ENCODE data around the gene MOSPD3. TPM values are rescaled to one million over a fixed set of nuclear protein-coding genes. Genes with fewer than 3 reads are reported as not detected.

MOSPD3 gene
- total and polyA plus RNA-seq, 8 donors, result 4.0 to 30.7 (median 20.4) TPM; not detected in 1

DNA sequence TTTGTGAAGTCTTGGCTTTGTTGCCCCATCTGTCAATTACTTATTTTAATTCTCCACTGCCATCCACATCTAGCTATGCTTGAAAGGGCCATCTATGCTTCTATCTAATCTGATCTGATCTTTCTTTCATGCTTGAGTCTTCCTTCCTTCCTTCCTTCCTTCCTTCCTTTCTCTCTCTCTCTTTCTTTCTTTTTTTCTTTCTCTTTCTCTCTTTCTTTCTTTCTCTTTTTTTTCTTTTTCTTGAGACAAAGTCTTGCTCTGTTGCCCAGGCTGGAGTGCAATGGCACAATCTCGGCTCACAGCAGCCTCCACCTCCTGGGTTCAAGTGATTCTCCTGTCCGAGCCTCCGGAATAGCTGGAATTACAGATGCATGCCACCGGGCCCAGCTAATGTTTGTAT lies 17.7 kb downstream of the MOSPD3 start:
- no peaks in the 10 kb centered on the region for H3K36me3 ChIP-seq
- H3K4me1 ChIP-seq, result peaks cover 19 to 27% (median 24%) of the 10 kb centered on the region in 4 donors
- no peak overlapping the region for H3K4me3 ChIP-seq
- TF ChIP-seq CTCF (IDR thresholded peaks at IDR 0.05) (no peak), EP300 (IDR thresholded peaks at IDR 0.05) (no peak), POLR2A (IDR thresholded peaks at IDR 0.05) (no peak), POLR2AphosphoS5 (IDR thresholded peaks at IDR 0.05) (no peak)
- intact Hi-C loops (cut with DNase I; ENCODE audit: low total_unique reads), result no loop called here
- no peaks in the 10 kb centered on the region for H3K9me3 ChIP-seq
- WGBS, 5 donors, result 88 to 93% (median 92%) methylated on average over 4 of the region's 4 CpGs
- H3K27ac ChIP-seq, result no peak overlapping the region
- DNase-seq, result no peak
- peaks cover 0 to 58% (median 7%) of the 10 kb centered on the region in 3 donors for H3K27me3 ChIP-seq

DNA sequence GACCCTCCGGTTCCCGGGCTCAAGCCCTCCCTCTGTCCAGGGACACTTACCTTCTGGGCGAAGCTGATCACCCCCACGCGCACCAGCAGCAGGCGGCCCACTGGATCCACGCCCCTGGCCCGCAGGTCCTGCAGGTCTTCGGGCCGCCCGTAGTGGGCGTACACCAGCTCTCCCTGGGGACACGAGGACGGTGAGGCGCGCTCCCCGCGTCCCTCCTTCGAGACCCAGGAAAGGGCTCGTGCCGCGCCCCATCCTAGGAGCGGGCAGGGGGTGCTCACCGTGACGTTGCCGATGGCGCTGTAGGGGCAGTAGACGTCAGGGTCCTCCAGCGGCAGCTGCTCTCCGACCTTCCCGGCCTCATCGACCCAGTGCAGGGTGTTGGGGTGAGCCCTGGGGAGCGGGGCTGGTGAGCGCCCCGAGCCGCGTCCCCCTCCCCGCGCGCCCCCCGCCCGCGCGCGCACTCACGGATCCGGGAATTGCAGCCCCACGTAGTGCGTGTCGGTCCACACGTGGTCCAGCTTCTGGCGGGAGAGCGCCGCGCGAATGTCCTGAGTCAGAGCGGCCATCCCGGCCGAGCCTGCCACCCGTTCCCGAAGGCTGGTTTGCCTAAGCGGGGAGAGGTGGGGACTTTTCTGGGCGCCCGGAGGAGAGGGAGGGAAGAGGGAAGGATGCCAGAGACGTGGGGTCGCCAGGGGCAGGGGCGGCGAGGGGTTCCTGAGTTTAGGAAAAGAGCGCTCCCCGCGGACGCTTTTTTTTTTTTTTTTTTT lies 20.8 kb downstream of the MOSPD3 start:
- Histone ChIP-seq H3K27me3 (peaks cover 0 to 47% (median 7%) of the 10 kb centered on the region in 3 donors), H3K36me3 (no peaks in the 10 kb centered on the region), H3K4me3 (peak overlapping the region; percentile 48 to 60 (median 55)), H3K9me3 (no peaks in the 10 kb centered on the region), H3K27ac (peak overlapping the region in 3 of 5 donors; percentile 10 to 38 (median 38)), H3K4me1 (peaks cover 9 to 14% (median 12%) of the 10 kb centered on the region in 4 donors)
- peak in 4 of 7 experiments; percentile 13 to 53 (median 24) for TF ChIP-seq CTCF (IDR thresholded peaks at IDR 0.05)
- TF ChIP-seq POLR2A (IDR thresholded peaks at IDR 0.05), result no peak
- peak; percentile 61 to 82 for DNase-seq
- 1 to 4% (median 2%) methylated on average over 17 to 72 of the region's 72 CpGs for WGBS, 5 donors
- intact Hi-C loops (cut with DNase I; ENCODE audit: low total_unique reads), result no loop called here

GRCh38 chr7:100639995-100640516 lies 27.7 kb downstream of the MOSPD3 start:
- H3K27ac ChIP-seq, result no peak overlapping the region
- H3K4me3 ChIP-seq, result no peak overlapping the region
- intact Hi-C loops (cut with DNase I; ENCODE audit: low total_unique reads), result no loop called here
- H3K27me3 ChIP-seq, result peaks cover 0 to 43% (median 18%) of the 10 kb centered on the region in 3 donors
- H3K9me3 ChIP-seq, result no peaks in the 10 kb centered on the region
- DNase-seq, result no peak
- H3K36me3 ChIP-seq, result no peaks in the 10 kb centered on the region
- peaks cover 0 to 7% (median 6%) of the 10 kb centered on the region in 4 donors for H3K4me1 ChIP-seq
- WGBS, 5 donors, result 80 to 86% (median 84%) methylated on average over 17 of the region's 17 CpGs
- TF ChIP-seq CTCF (IDR thresholded peaks at IDR 0.05) (no peak), EP300 (IDR thresholded peaks at IDR 0.05) (no peak), POLR2A (IDR thresholded peaks at IDR 0.05) (no peak), POLR2AphosphoS5 (IDR thresholded peaks at IDR 0.05) (no peak)

DNA sequence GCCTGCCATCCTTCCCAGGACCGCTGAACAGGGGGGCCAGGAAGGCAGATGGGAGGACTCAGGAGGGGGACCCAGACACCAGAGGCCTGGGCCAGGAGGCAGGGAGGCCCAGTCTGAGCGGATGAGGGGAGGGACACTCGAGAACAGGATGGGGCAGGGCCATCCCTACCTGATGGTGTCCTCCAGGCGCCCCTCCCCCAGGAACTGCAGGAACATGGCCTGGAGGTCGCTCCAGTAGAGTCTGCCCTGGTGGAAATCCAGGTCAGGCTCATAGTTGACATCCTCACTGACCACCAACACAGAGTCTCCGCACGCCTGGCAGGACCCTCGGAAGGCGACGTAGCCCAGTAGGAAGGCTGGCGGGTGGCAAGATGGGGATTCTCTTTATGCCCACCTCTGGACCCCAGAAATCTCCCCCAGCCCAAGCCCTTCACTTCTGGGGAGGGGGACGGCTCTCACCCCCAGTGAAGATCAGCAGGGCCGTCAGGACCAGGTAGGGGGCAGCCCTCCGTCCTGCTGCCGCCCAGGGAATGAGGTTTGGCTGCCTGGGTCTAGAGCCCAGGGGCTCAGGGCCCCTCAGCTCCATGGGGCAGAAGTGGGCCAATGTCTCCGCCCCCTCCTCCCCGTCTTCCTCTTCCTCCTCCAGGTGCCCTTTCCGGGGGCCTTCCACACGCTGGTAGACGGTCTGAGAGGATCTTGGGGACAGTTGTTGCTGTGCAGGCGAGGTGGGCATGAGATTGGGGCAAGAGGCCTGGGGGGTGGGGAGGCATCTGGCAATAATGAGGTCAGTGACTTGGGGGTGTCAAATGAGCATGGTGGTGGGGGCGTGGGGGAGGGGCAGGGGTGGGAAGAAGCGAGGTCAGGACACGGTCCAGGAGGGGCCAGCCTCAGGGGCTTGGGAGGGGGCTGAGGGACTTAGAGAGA lies 28.4 kb downstream of the MOSPD3 start:
- Histone ChIP-seq H3K36me3 (no peaks in the 10 kb centered on the region), H3K9me3 (no peaks in the 10 kb centered on the region), H3K27me3 (peaks cover 0 to 46% (median 18%) of the 10 kb centered on the region in 3 donors), H3K4me1 (peaks cover 0 to 7% (median 6%) of the 10 kb centered on the region in 4 donors), H3K27ac (no peak overlapping the region), H3K4me3 (no peak overlapping the region)
- intact Hi-C loops (cut with DNase I; ENCODE audit: low total_unique reads), result no loop called here
- no peak for DNase-seq
- 61 to 72% (median 66%) methylated on average over 17 to 24 of the region's 24 CpGs for WGBS, 5 donors
- no peak for TF ChIP-seq POLR2A (IDR thresholded peaks at IDR 0.05)

Data from stomach (tissue), 9 donors.